ENCODE data around the gene WAPL. TPM values are rescaled to one million over a fixed set of nuclear protein-coding genes. Genes with fewer than 3 reads are reported as not detected.
"Not testable (repeated sequence)": the region's sequence is repeated elsewhere in the genome, so short reads cannot be mapped to it uniquely, and the experiment has no call there.

The WAPL gene
- total and polyA plus RNA-seq, 2 of the 4 experiments (the other 2 are of a cell fraction) = 11.5 to 31.7 TPM

- WGBS, 2 experiments (ENCODE audit: extremely low coverage in 2 of 2, insufficient read length in 1 of 2) = 100% methylated on average over 1 of the region's 3 CpGs; no CpG with 5 or more reads in 1 of the 2 experiments
- POLR2A ChIA-PET (ENCODE audit: unreplicated experiment); DNase-seq: not testable (repeated sequence)
Measured at GRCh38 chr10:86528736-86529135, 7.1 kb upstream of the WAPL start.

More at GRCh38 chr10:86528736-86529135, 7.1 kb upstream of the WAPL start:
- dilution Hi-C loops (cut with HindIII; ENCODE audit: low sequenced_read_pairs, unreplicated experiment); H3K27me3 ChIP-seq (ENCODE audit: control insufficient read depth, insufficient read depth, low read length); H2AFZ ChIP-seq (replicated peaks; ENCODE audit: low read length, poor library complexity); CTCF ChIA-PET; intact Hi-C loops (cut with micrococcal nuclease); ATAC-seq (ENCODE audit: low read depth); H3K9me1 ChIP-seq (ENCODE audit: insufficient read depth, low read length); H2AK9ac ChIP-seq (replicated peaks; ENCODE audit: low read depth, low read length, poor library complexity); in situ Hi-C loops (cut with MboI; ENCODE audit: low sequenced_read_pairs); BruUV-seq (replicated peaks); H2BK15ac ChIP-seq (ENCODE audit: low read depth, low read length); H3K56ac ChIP-seq (ENCODE audit: extremely low read depth, insufficient read depth, low read length); H2BK5ac ChIP-seq (ENCODE audit: low read depth, low read length, poor library complexity, severe bottlenecking); H3K36me3 ChIP-seq (ENCODE audit: control insufficient read depth, insufficient read depth, low read length); H4K91ac ChIP-seq (ENCODE audit: insufficient read depth, low read depth, low read length); H3K9me3 ChIP-seq (ENCODE audit: control insufficient read depth, insufficient read depth, low read length); H3K27ac ChIP-seq (ENCODE audit: insufficient read depth, low read length); H3K18ac ChIP-seq (ENCODE audit: low read depth, low read length); H3K4ac ChIP-seq (ENCODE audit: low read depth, low read length); H3K14ac ChIP-seq (replicated peaks; ENCODE audit: low read depth, low read length); H3K23ac ChIP-seq (ENCODE audit: low read depth, low read length); H4K8ac ChIP-seq (ENCODE audit: low read depth in 2 of 2, low read length in 2 of 2); H3K4me2 ChIP-seq (ENCODE audit: low read depth, low read length); H3K9ac ChIP-seq (ENCODE audit: low read depth, low read length); H2BK120ac ChIP-seq (ENCODE audit: low read depth, low read length); H3K4me1 ChIP-seq (ENCODE audit: control insufficient read depth, insufficient read depth, low read length); H4K20me1 ChIP-seq (ENCODE audit: insufficient read depth, low read length); H3K4me3 ChIP-seq (ENCODE audit: insufficient read depth, low read depth, low read length); H2BK20ac ChIP-seq (ENCODE audit: low read depth, low read length); H2AK5ac ChIP-seq (ENCODE audit: low read depth, low read length); H4K5ac ChIP-seq (ENCODE audit: low read depth, low read length): not testable (repeated sequence)
- peaks cover 13 to 15% of the 10 kb centered on the region in 2 experiments; a peak in 3 of 4 replicates for H3K79me1 ChIP-seq (ENCODE audit: low read depth in 1 of 2, low read length in 2 of 2)

Data from IMR-90 (cell line).